H54 (cell line): Measurements from ENCODE around the gene AQP12A.

Experiments used
- DNase-seq: peaks from one replicate; pipeline ENCODE4 v3.0.0; 2011; ENCODE audit warnings: low spot score, mixed read lengths; ENCODE audit not compliant: insufficient read length
- FAIRE-seq: peaks from 3 replicates; lab custom pipeline; 2011; peaks lifted over from hg19 to GRCh38; lab: Jason Lieb, UNC
- POLR2A ChIP-seq: IDR thresholded peaks from 2 replicates; pipeline ENCODE4 v1.6.1; 2011; ENCODE audit warnings: low read depth, mild to moderate bottlenecking, low read length

AQP12A gene

DNA sequence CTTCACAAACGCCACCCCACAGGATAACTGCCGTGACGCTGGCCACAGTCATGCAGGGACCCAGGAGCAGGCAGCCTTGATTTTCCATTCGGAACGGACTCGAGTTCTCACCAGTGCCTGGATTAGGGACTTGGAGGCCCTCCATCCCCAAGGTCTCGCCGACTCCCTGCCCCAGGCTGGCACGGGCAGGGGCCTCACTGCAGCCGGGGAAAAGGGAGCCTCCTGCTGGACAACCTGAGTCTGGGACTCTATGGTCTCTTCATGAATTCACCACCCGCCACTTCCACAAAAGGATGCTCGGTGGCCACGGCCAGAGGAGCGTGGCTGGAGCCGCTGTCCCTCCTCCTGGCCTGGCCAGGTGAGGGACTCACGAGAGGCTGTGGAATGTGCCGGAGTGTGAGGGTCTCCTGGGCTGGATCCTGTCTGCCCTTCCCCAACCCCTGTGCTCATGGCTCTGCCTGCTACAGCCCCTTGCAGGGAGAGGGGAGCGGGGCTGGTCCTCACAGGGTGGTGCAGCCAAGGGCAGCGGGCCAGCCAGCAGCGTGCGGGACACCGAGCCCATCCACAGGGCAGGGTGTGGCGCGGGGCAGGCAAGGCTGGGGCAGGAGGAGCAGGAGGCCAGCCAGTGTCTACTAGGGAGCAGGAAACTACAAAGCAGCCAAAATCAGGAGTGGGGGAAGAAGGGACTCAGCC is 42.3 kb downstream of the AQP12A start:
- DNase-seq (no peak), FAIRE-seq (no peak)
- TF ChIP-seq POLR2A = no peak

DNA sequence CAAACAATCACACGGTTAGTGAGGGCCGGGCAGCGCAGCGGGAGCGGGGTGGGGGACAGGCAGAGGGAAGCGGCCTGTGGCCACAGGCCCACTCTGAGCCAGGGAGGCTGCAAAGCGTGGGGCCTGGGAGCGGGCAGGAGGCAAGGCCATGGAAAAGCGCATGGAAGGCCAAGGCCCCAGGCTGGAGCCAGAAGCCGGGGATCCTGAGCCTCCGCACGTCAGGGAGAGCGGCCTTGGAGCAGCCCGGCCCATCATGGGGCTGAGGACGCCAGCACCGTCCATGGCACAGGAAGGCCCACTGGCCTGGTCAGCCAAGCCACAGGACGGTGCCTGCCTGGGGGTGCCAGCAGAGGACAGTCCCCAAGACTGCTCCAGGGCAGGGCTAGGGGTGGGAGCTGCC is 43.1 kb downstream of the AQP12A start:
- no peak for DNase-seq

DNA sequence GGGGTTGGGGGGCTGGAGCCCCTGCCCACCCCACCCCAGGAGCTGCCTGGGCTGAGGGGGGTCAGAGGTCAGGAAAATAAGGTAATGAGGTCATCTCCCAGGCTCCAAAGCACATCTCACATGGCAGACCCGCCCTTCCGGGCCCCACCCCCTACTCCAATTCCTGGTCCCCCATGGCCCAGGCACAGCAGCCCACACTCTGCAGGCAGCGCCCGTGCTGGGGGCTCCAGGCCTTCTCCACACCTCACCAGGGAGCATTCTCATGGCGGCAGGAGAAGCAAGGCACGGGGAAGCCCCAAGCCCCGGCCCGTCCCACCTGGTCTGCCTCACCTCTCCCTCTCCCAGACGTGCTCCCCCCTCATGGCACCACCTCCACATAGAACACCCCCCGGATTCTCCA is 43.8 kb downstream of the AQP12A start:
- DNase-seq = no peak
- FAIRE-seq = no peak
- TF ChIP-seq POLR2A = no peak

More for the DNA sequence above, 43.1 kb downstream of the AQP12A start:
- FAIRE-seq = no peak
- no peak for TF ChIP-seq POLR2A

- FAIRE-seq (no peak), DNase-seq (no peak)
- no peak for TF ChIP-seq POLR2A
These were observed 44.9 kb downstream of the AQP12A start for GRCh38 chr2:240736281-240737250.

DNA sequence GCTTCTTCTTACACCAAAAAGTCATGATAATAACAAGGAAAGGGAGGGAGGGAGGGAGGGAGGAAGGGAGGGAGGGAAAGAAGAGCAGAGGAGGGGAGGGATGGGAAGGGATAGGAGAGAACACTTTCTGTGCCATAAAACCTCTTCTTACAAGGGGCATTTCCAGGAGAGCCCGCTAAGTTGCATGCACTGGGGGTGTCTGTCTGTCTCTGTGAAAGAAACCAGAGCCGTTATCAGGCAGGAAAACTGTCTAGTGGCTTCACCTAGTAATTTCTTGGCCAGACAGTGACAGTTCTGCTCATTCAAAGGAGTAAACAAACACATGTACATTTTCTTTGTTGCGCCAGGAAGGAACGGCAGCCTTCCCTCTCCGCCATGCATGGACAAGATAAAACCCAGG is 45.8 kb downstream of the AQP12A start:
- TF ChIP-seq POLR2A = no peak
- DNase-seq (no peak), FAIRE-seq (no peak)

DNA sequence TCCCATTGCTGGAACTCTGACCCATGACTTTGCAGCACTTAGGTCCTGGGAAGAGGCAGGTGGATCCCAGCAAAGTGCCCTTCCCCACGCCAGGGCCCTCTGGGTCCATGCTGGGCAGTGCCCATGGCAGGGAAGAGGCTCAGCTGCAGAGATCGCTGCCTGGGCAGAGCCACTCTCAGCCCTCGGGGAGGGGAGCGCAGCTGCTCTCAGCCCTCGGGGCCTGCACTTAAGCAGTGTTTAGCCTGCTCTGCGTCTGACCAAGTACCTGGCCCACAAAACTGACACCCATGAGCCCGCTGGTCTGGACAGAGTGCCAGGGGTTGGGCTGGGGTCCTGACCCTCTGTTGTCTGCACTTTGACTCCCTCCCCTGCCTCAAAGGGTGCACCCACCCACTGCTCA is 46.3 kb downstream of the AQP12A start:
- no peak for TF ChIP-seq POLR2A
- no peak for DNase-seq
- FAIRE-seq = no peak

- DNase-seq (no peak), FAIRE-seq (no peak)
- TF ChIP-seq POLR2A = no peak
These were observed 48.1 kb downstream of the AQP12A start for GRCh38 chr2:240739797-240740196.

DNA sequence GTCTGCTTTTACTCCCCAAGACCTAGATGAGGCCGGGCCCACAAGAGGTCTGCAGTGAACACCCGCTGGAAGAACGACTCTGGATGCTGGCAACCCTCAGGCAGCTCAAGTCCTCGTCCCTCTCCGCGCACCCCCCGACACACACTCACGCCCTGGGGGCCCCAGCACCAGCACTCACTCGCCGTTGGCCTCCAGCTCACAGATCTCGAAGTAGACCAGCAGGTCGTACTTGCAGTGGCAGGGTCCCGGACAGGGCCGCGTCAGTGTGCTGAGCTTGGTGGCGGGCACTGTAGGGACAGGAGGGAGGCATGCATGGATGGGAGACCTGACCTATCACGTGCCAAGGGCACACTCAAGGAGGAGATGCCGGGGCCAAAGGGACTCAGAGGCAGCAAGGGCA is 49.4 kb downstream of the AQP12A start:
- DNase-seq (no peak), FAIRE-seq (no peak)
- TF ChIP-seq POLR2A = no peak

DNA sequence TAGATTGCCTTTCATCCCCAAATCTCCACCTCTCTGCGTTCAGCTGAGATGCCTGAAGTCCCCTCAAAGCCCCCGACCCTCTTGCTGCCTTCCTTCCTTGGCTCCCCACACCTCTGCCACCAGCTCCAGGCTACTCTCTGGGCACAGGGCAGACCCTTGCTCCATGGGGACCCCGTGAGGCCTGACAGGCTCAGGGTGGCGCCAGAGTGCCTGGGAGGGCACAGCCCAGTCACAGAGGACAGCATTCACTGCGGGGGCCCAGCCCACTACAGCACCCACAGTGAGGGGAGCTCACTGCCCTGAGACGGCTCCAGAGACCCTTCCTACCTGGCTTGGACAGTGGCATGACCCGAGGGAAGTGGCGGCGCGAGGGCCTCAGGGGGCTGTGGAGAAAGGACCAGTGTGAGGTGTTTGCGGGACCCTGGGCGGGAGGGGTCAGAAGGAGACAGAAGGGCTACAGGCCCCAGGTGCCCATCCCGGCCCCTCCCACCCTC is 51.0 kb downstream of the AQP12A start:
- no peak for DNase-seq
- TF ChIP-seq POLR2A = no peak
- no peak for FAIRE-seq

- no peak for DNase-seq
- no peak for TF ChIP-seq POLR2A
- no peak for FAIRE-seq
These were observed 53.8 kb downstream of the AQP12A start for GRCh38 chr2:240745456-240745855.

GRCh38 chr2:240745962-240746361 is 54.3 kb downstream of the AQP12A start:
- TF ChIP-seq POLR2A = no peak
- DNase-seq (no peak), FAIRE-seq (no peak)

DNA sequence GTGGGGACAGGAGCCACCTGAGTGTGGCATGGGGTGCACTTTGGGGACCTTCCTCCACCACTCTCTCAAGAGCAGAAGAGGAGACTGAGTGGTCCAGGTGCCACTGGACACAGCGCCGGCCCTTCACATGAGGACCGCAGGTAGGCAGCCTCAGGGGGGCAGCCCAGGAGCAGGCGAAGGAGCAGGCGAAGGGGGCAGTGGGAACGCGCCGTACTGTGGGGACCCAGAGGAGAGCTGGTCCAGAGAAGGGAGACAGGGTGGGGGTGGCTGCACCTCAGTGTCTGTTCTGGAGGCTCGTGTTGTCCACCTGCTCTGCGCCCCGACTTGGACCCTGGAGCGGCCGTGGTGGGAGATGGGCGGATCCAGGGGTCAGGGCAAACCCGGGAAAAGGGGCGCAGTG is 55.0 kb downstream of the AQP12A start:
- no peak for FAIRE-seq
- TF ChIP-seq POLR2A = no peak
- DNase-seq = no peak

DNA sequence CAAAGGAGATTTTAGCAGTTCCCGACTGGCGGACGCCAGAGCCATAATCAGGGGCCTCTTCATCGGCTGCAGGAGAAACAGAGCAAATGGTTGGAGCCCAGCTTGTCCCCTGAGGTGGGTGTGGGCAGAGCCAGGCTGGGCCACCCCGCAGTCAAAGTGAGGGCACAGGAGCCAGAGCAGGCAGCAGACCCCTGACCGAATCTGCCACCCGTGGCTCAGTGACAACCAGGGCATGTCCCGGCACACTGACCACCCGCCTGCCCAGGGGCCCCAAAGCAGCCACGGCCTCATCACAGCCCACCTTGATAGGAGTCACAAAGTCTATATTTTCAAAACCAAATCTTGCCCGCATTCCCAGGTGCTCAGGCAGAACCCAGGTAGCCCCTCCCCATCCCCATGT is 55.6 kb downstream of the AQP12A start:
- no peak for FAIRE-seq
- no peak for TF ChIP-seq POLR2A
- no peak for DNase-seq
